Colon (tissue), 2 donors: Measurements from ENCODE around the gene PDCD10.

ENCODE experiments used
- FAIRE-seq: peaks from 2 replicates; lab custom pipeline; 2012; peaks lifted over from hg19 to GRCh38; lab: Jason Lieb, UNC
- donor health status: control.
- donor health status: control.

Gene PDCD10

DNA sequence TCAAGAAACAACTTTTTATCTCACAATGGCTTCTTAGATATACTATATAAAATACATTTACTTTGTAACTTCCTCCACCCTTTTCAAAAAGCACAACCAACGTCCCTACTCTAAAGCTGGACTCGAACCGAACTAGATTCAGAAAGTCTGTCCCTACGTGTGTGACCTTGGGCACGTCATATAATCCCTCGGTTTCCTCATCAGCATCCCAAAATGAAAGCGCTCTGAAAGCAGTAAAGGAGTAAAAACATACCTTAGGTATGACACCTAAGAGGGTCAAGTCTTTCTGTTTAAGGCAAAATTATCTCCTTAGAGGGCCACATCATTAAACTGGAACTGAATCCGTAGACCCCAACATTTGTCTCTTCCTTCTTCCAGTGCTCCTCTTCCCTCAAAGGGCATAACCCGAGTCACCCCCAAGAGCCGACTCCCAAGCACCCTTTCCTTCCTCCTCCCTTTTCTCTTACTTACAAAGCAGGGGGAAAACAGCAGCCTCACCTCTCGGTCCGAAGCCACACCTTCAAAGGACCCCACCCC is 663 bp downstream of the PDCD10 start:
- FAIRE-seq: no peak

DNA sequence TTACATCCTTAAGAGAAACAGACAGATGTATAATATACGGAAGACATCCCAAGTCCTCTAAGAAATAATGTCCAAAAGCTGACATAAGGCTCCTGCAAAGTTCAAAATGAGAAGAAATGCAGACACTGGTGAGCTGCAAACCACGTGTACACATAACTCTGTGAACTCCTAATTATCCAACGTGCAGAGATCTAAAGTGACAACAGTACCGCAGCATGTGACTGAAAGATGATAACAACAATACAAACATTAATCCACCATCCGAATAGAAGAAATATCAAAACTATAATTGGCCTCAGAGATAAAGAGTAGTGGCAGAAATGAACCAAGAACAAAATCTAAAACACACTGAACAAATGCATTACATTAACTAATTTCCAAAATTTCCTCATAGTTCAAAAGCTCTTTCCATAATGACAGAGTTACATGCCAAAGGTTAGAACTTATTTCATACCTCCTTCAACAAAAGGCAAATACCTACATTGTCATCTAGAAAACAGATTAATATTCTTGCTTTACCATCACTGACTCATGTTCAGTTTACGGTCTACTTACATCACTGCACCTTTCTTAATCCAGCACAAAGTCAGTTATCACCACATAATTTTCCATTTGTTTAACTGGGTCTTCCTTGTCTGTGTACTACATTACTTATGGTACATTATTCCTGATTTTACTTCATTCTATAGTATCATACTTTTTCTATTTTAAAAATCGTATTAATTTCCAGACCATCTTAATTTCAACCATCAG is 2.2 kb downstream of the PDCD10 start:
- no peak for FAIRE-seq

DNA sequence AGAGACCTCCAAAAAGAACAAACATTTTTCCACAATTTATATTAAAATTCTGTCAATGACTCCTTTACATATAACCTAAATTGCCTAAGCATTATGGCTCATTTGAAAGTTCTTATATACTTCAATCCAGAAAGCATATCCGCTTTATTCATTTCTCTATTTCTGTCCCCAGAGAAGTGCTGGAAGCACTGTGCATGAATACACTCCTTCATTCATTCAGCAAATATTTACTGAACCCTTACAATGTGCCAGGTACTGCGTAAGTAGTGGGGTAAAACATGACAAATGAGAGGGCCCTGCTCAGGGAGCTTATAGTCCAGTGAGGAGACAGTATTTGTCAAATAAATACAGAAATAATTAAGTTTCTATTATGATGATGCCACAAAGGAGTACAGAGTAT is 3.3 kb downstream of the PDCD10 start:
- FAIRE-seq: no peak

DNA sequence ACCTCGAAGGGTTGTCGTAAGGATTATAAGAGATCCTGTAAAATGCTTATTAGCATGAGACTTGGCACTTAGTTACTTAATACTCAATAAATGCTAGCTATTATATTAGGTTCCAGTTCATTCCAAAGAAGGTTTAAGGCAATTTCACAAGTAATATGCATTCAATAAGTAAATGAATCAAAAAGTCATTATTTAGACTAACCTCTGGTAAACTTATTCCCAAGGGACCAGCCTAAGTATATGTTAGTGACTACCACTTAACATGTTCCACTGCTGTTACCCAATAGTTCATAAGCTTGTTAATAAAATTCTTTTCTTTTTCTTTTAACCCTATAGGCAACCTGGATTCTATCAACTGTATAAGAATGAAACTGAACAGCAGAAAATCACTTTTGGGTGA is 5.1 kb downstream of the PDCD10 start:
- no peak for FAIRE-seq

DNA sequence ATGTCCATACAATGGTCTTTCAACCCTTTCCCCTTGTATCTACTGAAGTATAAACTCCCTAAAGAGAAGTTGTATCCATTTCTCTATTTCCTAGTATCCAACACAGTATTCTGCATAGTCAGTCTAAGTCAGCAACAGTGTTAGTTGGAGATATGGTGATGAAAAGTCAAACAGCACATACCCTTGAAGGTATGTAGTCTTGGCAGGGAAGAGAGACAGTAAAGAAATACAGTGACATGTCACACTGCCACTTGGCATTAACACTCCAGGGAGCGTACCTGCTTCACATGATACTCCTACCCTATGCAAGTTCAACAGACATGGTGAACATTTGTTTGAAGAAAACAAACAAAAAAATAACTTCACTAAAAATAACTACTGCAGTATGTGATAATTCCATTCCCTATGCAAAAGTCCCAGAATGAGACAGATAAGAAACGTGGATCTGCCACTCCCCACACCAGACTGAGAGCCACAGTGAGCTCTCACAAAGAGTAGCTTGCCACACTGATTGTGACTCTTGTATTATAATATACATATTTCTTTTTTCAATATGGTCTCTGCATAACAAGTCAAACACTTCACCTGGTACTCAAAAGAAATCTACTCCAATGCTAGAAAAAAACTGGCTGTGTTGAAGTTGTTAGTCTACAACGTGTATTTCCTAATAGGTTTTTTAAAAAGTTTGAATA is 5.9 kb downstream of the PDCD10 start:
- no peak for FAIRE-seq

DNA sequence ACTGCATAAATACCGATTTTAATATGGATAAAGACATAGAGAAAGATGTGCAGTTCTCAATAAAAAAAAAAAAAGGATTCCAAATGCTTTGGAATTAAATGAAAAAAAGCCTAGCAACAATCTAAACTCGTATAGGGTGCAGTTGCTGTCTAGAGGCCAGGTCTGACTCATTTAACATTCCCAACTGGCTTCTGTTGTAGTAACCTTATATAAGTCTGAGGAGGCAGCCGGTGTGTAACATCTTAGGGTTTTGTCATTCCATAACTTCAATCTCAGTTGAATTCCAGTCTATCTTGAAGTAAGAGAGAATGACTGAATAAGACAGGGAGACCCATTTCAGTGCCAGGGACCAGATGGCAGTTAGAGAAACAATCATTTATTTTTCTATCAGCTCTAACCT is 6.5 kb downstream of the PDCD10 start:
- FAIRE-seq: no peak

DNA sequence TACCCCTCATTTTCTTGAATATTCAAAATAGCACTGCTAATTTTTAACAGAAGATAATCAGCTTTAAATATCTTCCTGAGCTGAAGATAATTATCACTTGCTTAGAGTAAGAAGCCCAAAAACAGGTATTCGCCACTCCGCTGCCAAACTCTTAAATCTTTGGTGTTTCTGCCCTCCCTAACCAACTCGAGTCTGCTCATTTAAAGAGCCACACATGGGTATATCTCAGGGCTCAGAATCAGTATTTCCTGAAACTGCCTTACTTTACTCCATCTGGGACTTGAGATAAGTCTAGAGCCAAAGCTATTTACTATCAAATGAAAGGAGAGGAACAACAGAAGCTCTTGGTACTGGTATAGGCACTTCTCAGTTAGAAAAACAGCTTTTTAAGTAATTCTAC is 10.8 kb downstream of the PDCD10 start:
- FAIRE-seq: no peak

DNA sequence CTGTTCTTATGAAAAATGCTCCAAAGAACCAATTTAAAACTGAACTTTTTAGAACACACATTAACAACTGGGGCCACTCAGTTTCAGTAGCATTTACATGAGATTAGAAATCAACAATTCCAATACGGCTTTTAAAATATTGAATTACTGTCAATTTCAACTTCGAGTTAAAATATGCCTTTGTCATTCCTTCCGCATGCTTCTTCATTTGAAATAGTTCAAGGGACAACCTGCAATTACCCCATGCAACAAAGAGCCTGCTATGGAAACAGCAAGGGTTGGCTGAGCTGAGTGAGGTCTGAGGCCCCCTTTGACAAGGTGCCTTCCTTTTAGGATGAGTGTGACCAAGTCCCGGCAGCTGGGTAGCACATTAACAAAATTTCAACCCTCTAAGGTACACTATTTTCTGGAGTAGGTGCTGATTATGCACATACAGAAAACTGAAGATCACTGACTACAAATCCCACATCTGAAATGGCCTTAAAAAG is 11.6 kb downstream of the PDCD10 start:
- FAIRE-seq: no peak

DNA sequence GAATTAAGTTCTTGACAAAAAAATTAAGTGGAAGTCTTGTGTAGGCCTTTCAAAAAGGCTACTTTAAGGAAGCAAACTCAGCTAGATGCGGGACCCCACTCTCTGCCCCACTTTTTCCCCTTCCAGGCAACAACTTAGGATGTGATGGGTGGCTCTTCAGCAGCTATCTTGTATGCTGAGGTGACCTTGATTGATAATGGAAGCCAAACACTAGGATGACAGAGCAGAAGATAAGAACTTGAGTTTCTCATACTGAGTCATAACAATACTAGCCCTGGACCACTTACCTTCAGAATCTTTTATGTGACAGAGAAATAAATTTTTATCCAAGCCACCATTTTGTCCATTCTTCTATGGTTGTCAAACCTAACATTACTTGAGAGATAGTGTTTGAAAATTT is 16.1 kb downstream of the PDCD10 start:
- FAIRE-seq: no peak

DNA sequence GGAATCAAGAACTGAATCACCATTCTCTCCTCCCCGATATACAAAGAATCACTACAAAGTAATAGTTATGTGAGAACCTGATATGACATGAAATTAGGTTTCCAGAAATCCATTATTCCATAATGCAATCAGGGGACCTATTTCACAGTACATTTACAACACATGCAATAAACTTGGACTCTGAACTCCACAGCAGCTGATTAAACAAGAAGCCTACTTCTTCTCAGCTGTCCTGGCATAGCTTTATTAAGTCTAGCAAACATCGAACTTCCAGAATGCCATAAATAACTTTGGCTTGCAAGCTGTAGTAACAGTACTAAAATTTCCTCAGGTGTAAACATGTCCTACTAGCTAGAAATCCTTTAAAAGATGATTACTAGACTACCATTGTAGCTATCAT is 17.8 kb downstream of the PDCD10 start:
- FAIRE-seq: no peak

DNA sequence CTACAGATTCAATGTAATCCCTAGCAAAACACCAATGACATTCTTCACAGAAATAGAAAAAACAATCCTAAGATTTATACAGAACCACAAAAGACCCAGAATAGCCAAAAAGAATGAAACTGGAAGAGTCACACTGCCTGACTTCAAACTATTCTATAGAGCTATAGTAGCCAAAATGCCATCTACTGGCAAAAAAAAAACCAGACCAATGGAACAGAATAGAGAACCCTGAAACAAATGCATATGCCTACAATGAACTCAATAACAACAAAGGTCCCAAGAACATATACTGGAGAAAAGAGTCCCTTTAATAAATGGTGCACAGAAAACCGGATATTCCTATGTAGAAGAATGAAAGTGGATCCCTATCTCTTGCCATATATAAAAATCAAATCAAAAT is 19.8 kb downstream of the PDCD10 start:
- FAIRE-seq: no peak

DNA sequence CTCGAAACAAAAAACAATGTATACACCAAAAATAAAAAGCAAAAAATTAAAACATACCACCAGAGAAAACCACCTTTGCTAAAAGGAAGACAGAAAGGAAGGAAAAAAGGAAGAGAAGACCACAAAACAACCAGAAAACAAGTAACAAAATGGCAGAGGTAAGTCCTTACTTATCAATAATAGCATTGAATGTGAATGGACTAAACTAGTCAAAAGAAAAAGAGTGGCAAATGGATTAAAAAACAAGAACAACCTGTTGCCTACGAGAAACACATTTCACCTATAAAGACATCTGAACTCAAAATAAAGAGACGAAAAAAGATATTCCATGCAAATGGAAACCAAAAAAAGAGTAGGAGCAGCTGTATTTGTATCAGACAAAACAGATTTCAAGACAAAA is 22.2 kb downstream of the PDCD10 start:
- FAIRE-seq: no peak

DNA sequence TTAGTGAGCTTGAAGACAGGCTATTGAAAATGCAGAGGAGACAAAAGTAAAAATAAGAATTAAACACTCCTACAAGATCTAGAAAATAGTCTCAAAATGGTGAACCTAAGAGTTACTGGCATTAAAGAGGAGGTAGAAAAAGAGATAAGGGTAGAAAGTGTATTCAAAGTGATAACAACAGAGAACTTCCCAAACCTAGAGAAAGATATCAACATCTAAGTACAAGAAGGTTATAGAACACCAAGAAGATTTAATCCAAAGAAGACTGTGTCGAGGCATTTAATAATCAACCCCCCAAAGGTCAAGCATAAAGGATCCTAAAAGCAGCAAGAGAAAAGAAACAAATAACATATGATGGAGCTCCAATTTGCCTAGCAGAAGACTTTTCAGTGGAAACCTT is 23.3 kb downstream of the PDCD10 start:
- no peak for FAIRE-seq

DNA sequence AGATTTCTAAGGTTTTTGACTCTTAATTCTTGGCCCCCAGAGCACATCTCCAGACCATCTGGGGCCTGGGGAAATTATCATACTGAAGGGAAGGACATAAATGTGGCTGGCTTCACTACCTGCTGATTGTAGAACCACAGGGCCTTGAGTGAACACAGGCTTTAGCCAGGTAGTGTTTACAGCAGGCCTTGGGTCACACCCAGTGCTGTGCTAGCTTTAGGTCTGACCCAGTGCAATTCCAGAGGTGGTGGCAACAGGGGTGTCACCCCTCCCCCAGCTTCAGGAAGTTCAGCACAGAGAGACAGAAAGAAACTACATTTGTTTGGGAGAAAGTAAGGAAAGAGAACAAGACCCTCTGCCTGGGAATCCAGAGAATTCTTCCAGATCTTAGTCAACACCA is 24.1 kb downstream of the PDCD10 start:
- no peak for FAIRE-seq

DNA sequence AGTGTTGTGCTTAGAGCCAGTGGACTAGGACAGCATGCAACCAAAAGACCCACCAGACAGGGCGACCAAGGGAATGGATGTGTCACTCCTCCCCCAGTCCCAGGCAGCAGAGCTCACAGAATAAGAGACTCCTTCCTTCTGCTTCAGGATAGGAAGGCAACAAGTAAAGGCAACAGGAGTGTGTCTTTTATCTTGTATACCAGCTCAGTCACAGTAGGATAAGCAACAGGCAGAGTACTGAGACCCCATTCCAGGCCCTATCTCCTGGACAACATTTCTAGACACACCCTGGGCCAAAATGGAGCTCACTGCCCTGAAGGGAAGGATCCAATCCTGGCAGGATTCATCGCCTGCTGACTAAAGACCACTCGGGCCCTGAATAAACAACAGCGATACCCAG is 25.0 kb downstream of the PDCD10 start:
- FAIRE-seq: no peak

DNA sequence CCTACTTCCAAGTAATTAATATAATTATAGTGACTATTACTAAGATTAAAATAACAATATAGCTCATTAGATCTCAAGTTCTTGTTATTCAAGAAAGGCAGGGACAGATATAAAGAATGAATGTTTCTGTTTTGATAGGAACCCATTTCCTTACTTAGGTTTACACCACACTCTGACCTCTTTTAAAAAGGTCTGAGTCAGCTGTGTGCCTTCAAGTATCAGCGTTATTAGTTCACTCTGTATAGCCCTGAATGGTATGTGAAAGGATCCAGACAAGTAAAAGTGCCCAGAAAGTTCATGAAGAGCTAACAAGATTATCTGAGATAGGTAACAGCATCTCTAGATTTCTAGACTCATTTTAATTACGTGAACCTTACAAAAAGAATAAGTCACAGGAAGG is 28.9 kb downstream of the PDCD10 start:
- no peak for FAIRE-seq

DNA sequence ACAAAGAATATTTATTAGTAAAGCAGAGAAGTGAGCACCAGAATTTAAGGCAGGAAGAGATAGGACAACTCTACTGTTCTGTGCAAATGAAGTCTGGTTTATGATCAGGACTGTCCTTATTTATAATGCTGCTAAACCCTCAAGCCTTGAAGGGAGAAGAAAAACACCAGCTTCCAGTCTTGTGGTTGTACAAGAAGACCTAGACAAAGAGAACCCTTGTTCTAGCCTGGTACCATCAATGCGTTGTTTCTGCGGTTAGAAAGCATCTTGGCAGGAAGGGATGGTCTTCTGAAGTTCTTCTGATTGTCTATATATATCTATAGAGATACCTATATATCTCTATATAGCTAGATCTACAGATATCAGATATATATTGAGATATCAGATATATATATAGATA is 33.8 kb downstream of the PDCD10 start:
- no peak for FAIRE-seq

DNA sequence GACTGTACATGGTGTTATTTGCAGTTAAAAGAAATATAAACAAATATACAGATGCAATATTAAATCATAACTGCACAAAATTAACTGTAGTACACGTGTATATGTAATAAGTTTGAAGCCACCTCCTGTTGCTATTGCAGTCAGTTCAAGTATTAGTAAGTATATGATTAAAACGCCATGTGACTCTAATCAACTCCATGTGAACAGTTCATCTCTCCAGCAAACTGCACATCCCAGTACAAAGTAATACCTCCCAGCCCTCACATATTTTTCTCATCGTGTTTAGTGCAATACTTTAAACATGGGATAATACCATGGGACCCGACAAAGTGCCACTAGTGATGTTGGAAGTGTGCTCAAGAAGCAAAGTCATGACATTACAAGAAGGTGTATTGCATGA is 34.6 kb downstream of the PDCD10 start:
- FAIRE-seq: no peak

DNA sequence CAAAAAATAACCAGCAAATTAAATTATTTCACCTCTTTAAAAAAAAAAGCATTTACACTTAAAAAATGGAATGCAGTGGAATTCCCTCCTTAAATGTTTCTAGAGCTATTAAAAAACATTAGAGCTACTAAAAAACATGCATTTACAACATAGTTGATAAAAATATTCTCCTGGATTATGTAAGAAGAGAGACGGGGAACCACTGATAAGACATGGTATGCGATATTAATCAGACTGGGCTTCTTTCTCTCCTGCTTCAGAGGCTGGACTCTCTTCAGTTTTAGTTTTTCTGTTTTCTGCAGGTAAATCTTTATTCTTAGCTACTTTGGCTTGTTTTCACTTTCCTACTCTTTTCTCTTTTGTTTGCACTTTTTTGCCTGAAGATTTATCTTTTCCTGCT is 40.6 kb downstream of the PDCD10 start:
- no peak for FAIRE-seq

DNA sequence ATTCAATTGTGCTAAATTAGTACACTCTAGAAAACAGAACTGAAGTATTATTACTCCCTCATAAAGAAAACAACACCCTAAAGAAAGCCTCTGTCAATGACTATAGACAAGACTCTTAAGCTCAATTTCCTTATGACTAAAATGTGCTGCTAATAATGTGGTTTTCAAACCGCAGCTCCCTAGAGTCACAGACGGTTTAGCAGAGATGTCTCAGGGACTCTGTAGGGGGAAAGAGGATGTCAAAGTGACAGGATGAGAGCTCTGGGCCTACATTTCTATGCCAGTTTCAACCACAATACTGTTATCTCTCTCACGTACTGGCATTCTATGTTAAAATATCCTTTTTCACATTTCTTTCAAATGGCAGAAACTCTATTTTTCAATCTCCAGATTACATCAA is 43.3 kb downstream of the PDCD10 start:
- FAIRE-seq: no peak

DNA sequence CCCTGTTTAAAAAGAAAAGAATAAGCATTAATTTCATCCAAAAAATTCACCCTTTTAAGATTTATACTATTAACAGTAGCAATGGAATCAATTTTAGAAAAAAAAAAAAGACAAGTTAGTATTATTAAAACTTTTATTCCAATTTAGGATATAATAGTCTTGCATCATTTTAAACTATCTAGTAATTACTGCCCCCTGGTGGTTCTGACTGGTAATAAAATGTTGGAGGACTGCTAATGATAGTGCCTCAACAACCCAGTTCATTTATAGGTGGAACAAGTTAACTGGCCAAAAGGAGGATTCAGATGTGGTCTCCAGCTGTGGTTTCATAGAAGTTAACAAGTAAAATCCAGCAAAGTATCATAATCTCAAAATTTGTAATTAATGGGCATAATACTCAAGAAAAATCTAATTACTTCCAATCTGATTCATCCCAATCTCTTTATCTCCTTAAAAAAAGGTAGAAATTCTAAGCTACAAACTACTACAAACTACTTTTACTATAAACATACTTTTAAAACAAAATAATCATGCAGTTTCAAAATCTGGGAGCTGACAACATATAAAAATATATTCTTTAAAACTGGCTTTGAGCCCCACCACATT is 50.2 kb downstream of the PDCD10 start:
- peak; percentile 33 for FAIRE-seq

DNA sequence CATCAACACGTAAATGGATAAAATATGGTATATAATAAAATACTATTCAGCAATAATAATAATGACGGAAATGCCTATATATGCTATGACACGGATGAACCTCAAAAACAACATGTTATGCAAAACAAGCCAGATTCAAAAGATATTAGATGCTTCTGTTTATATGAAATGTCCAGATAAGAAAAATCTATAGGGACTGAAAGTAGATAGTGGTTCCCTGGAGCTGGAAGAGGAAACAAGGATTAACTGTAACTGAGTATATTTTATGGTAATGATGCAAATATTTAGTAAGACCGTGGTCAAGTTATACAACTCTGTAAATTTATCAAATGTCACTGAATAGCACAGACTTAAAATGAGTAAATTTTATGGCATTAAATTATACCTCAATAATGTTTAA is 55.2 kb downstream of the PDCD10 start:
- FAIRE-seq: no peak

DNA sequence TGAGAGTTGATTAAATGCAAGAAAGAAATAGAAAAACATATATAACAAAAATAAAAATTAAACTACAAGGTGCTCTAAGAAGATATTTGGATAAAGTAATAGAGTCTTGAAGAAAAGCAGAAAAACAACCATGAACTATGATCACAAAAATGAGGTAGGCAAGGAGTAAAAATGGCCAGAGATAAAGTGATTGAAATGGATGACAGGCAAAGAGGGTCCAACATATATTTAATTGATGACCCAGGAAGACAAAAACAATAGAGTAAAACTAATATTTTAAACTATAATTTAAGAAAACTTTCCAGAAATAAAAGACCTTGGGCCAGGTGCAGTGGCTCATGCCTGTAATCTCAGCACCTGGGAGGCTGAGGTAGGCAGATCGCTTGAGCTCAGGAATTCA is 58.8 kb downstream of the PDCD10 start:
- FAIRE-seq: no peak
